Small intestine (tissue), 16 donors: ENCODE data around the gene RBPMS2. TPM values are rescaled to one million over a fixed set of nuclear protein-coding genes. Genes with fewer than 3 reads are reported as not detected.
"Not testable (repeated sequence)": the region's sequence is repeated elsewhere in the genome, so short reads cannot be mapped to it uniquely, and the experiment has no call there.

ENCODE experiments used
- DNase-seq, 2 donors: peaks; one replicate each; pipeline versions ENCODE4 v3.0.0 to v3.0.0-alpha.2; 2013
- FAIRE-seq: peaks from 2 replicates; lab custom pipeline; 2012; peaks lifted over from hg19 to GRCh38; lab: Jason Lieb, UNC
- H3K27ac ChIP-seq, 3 donors: one replicate each; pipeline ENCODE4 v1.5.1; 2013; ENCODE audit warnings: low read length in 2 of 3, mild to moderate bottlenecking in 2 of 3, control low read depth in 1 of 3, inconsistent platforms in 1 of 3, low read depth in 1 of 3, moderate library complexity in 1 of 3
- H3K27me3 ChIP-seq, 3 donors: one replicate each; pipeline ENCODE4 v1.6.1; 2013; ENCODE audit warnings: low read length in 3 of 3, inconsistent platforms in 1 of 3; ENCODE audit not compliant: control insufficient read depth in 3 of 3, insufficient read depth in 3 of 3
- H3K36me3 ChIP-seq, 3 donors: one replicate each; pipeline ENCODE4 v1.6.1; 2013; ENCODE audit warnings: low read length in 3 of 3, inconsistent platforms in 1 of 3, low read depth in 1 of 3, mild to moderate bottlenecking in 1 of 3, moderate library complexity in 1 of 3; ENCODE audit not compliant: control insufficient read depth in 3 of 3, insufficient read depth in 2 of 3
- H3K4me1 ChIP-seq, 3 donors: one replicate each; pipeline ENCODE4 v1.6.1; 2013; ENCODE audit warnings: low read length in 2 of 3, inconsistent platforms in 1 of 3, low read depth in 1 of 3, mild to moderate bottlenecking in 1 of 3, moderate library complexity in 1 of 3; ENCODE audit not compliant: control insufficient read depth in 3 of 3, insufficient read depth in 2 of 3
- H3K4me3 ChIP-seq, 3 donors: one replicate each; pipeline ENCODE4 v1.5.1; 2013; ENCODE audit warnings: low read length in 3 of 3, control low read depth in 1 of 3, inconsistent platforms in 1 of 3, low read depth in 1 of 3, mild to moderate bottlenecking in 1 of 3, moderate library complexity in 1 of 3
- H3K9me3 ChIP-seq, 2 donors: one replicate each; pipeline ENCODE4 v1.6.1; 2013; ENCODE audit warnings: low read depth in 1 of 2, low read length in 1 of 2; ENCODE audit not compliant: control insufficient read depth in 2 of 2, insufficient read depth in 1 of 2
- WGBS, 3 donors: extraction: QIAGEN DNeasy Blood & Tissue Kit; methylation state at CpG; one replicate each; pipeline ENCODE4 v1.1.7; 2013; 5-methylcytosine and 5-hydroxymethylcytosine counted together
- long read RNA-seq, 10 donors: transcript quantifications; one replicate each; lab custom pipeline, GENCODE V29; 2026
- polyA plus RNA-seq, 4 donors: library from polyadenylated mRNA; stranded (reverse) in 3 of 4; unstranded in 1 of 4; fragments of 200-250 nt in 3 of 4; fragments of 120-200 nt in 1 of 4; gene quantifications; one replicate each; pipeline versions ENCODE4 v1.2.1 to v1.2.3, GENCODE V29; 2013
- donor health status: healthy with polysubstance abuse.
- donor health status: control.
- donor health status: control.
- donor health status: Bipolar disorder and iron deficiency.
- donor health status: healthy.

The RBPMS2 gene
- 1 to 10 TPM in 3 of 4 donors, not detected in 1; 1.6 to 5.1 (median 4.1) TPM for polyA plus RNA-seq
- long read RNA-seq, donor 1: 0 reads
- long read RNA-seq, donor 2, partial matches to known transcripts: 0 of 1 reads
- long read RNA-seq, donor 2, other reads (novel, unspliced or antisense): 0 of 1 reads
- long read RNA-seq, donor 3: 0 reads
- long read RNA-seq, donor 4: 0 reads
- long read RNA-seq, donor 5: 0 reads
- long read RNA-seq, donor 6, partial matches to known transcripts: 0 of 1 reads
- long read RNA-seq, donor 6, other reads (novel, unspliced or antisense): 0 of 1 reads
- long read RNA-seq, donor 7, transcript RBPMS2-201 (8 exons, 2,008 nt): major isoform, 50 of 97 reads
- long read RNA-seq, donor 7, partial matches to known transcripts: 47 of 97 reads
- long read RNA-seq, donor 7, other reads (novel, unspliced or antisense): 0 of 97 reads
- long read RNA-seq, donor 8: 0 reads
- long read RNA-seq, donor 9: 0 reads
- long read RNA-seq, donor 10, partial matches to known transcripts: 0 of 2 reads
- long read RNA-seq, donor 10, other reads (novel, unspliced or antisense): 0 of 2 reads

GRCh38 chr15:64775551-64776401, at the start of gene RBPMS2:
RBPMS2 (minus strand) TSS chr15:64775589; CDS start chr15:64775319, 270 bp downstream.
- peak within 1 kb of the TSS; percentile 44 to 67 (median 61) for H3K4me3 ChIP-seq
- FAIRE-seq: no peak
- peaks cover 6 to 47% (median 8%) of the 10 kb centered on the region in 3 donors for H3K27me3 ChIP-seq
- H3K27ac ChIP-seq: peak within 1 kb of the TSS in 1 of 3 donors; percentile 77
- no peaks in the 10 kb centered on the region for H3K36me3 ChIP-seq
- H3K9me3 ChIP-seq: no peaks in the 10 kb centered on the region
- peak in 1 of 2 donors; percentile 35 for DNase-seq
- 1 to 3% (median 3%) methylated on average over 40 to 85 of the region's 90 CpGs for WGBS, 3 donors
- H3K4me1 ChIP-seq: peaks cover 0 to 8% (median 0%) of the 10 kb centered on the region in 3 donors

DNA sequence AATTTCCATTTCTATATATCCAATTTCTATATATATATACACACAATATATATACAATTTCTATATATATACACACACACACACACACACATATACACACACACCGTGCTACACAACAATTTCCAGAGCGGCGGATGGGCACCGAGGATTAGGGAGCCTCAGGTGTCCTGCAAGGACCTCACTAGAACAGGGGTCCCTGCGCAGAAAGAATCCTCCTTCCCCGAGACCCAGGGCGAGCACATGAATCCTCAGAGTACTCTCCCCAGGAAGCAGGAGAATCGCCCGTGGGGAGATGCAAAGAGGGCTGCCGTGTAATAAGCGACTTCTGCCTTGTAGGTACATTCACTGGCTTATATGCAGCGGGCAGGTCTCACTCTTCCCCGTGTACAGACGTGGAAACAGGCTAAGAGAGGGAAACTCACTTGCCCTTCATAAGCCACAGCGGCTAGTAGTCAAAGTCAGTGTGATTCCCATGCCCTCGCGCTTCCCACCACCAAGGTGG, 49.6 kb upstream of the RBPMS2 start:
- FAIRE-seq: no peak
- Histone ChIP-seq H3K4me1 (peaks cover 0 to 17% (median 0%) of the 10 kb centered on the region in 3 donors), H3K4me3 (peak overlapping the region; percentile 19 to 51 (median 38)), H3K9me3 (no peaks in the 10 kb centered on the region), H3K27ac (no peak overlapping the region), H3K27me3 (peaks cover 0 to 19% (median 0%) of the 10 kb centered on the region in 3 donors), H3K36me3 (peaks cover 0 to 14% (median 0%) of the 10 kb centered on the region in 3 donors)
- 0 to 2% (median 1%) methylated on average over 17 of the region's 17 CpGs for WGBS, 3 donors
- no peak for DNase-seq

- Histone ChIP-seq H3K4me3 (no peak overlapping the region), H3K9me3 (no peaks in the 10 kb centered on the region), H3K36me3 (peaks cover 0 to 37% (median 0%) of the 10 kb centered on the region in 3 donors), H3K27me3 (no peaks in the 10 kb centered on the region), H3K27ac (no peak overlapping the region), H3K4me1 (peaks cover 0 to 7% (median 0%) of the 10 kb centered on the region in 3 donors)
- FAIRE-seq (no peak), DNase-seq (peak in 1 of 2 donors; percentile 48)
- 39 to 81% (median 61%) methylated on average over 9 to 13 of the region's 13 CpGs for WGBS, 3 donors
These were observed 41.1 kb upstream of the RBPMS2 start for GRCh38 chr15:64816452-64816851.

DNA sequence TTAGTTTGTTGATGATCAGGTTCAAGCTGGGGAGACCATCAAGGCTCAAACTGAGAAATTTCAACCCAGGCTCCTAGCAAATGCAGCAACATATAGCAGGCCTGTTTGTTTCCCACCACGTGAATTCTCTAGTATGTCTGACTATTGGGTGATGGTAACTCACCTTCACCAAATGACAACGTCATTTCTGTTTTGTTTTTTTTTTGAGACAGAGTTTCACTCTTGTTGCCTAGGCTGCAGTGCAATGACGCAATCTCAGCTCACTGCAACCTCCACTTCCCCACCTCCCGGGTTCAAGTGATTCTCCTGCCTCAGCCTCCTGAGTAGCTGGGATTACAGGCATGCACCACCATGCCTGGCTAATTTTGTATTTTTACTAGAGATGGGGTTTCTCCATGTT, 39.6 kb upstream of the RBPMS2 start:
- not testable (repeated sequence) for H3K4me1 ChIP-seq, H3K27me3 ChIP-seq, H3K4me3 ChIP-seq, DNase-seq, H3K27ac ChIP-seq, FAIRE-seq, H3K9me3 ChIP-seq
- WGBS, 3 donors: 70 to 79% (median 71%) methylated on average over 4 of the region's 4 CpGs
- H3K36me3 ChIP-seq: peaks cover 0 to 26% (median 0%) of the 10 kb centered on the region in 3 donors

DNA sequence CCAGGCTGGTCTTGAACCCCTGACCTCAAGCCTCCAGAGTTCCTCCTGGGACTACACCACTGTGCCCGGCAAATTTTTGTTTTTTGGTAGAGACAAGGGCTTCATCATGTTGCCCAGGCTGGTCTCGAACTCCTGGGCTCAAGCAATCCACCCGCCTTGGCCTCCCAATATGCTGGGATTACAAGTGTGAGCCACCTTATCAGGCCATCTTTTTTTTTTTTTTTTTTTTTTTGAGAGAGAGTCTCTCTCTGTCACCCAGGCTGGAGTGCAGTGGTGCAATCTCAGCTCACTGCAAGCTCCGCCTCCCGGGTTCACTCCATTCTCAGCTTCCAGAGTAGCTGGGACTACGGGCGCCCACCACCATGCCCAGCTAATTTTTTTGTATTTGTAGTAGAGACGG, 38.9 kb upstream of the RBPMS2 start:
- 91 to 95% (median 94%) methylated on average over 8 of the region's 8 CpGs for WGBS, 3 donors
- not testable (repeated sequence) for FAIRE-seq, H3K27ac ChIP-seq, H3K27me3 ChIP-seq, DNase-seq, H3K4me1 ChIP-seq, H3K4me3 ChIP-seq, H3K9me3 ChIP-seq
- peaks cover 0 to 19% (median 0%) of the 10 kb centered on the region in 3 donors for H3K36me3 ChIP-seq

DNA sequence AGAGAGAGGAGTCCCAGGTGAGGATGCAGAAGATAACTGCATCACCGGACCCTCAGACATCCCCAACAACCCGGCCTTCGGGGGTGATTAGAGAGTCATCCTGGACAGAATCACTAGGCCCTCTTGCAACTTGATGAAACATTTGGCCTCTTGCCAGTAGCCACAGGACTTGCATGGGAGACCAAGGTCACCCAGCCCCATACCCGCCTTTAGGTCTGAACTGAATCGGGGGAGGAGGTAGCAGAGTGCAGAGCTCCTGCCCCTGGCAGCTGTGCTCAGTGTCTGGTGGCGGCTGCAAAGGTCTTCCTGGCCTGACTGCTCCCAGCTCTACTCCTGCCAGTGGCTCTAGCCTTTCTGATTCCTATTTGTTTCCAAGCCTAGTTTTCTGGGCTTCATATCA, 37.7 kb upstream of the RBPMS2 start:
- H3K4me1 ChIP-seq: peaks cover 0 to 7% (median 0%) of the 10 kb centered on the region in 3 donors
- peaks cover 0 to 12% (median 0%) of the 10 kb centered on the region in 3 donors for H3K36me3 ChIP-seq
- no peak overlapping the region for H3K4me3 ChIP-seq
- WGBS, 3 donors: 57 to 72% (median 61%) methylated on average over 6 of the region's 6 CpGs
- H3K27me3 ChIP-seq: no peaks in the 10 kb centered on the region
- FAIRE-seq: no peak
- DNase-seq: no peak
- H3K27ac ChIP-seq: no peak overlapping the region
- no peaks in the 10 kb centered on the region for H3K9me3 ChIP-seq

DNA sequence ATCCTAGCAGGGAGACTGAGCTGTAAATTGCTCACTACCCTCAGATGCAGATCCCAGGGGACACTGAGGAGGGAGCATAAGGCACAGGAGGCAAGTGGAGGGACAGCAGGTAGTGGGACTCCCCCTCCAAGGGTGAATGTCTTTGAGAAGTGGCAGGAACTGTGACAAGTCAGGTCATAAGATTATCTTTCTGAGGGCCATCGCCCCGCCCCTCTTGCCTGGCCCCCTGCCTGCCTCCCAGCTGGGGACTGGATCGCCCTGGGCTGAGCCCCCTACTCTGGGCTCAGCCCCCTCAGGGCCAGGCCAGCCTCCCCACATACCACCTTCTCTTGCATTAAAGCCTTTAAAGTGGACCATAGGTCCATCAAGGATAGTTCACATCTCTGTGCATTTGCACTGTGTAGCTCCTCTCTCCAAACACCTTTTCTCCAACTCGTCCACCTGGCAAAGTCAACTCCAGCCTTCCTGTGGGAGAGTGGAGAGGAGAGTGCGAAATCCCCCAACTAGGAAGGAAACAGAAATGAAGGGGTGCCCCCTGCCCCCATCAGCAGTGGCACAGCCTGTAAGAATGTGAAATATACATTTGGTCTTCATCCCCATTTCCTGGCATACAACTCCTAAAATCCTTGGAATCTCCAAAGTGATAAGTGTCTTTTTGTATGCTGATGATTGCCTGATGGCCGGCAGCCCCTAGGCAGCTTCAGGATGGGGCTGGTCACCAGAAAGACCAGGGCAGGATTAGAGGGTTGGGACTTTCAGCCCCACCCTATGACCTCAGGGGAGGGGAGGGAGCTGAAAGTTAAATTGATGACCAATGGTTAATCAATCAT, 35.3 kb upstream of the RBPMS2 start:
- Histone ChIP-seq H3K4me1 (no peaks in the 10 kb centered on the region), H3K27me3 (no peaks in the 10 kb centered on the region), H3K4me3 (no peak overlapping the region), H3K9me3 (no peaks in the 10 kb centered on the region), H3K36me3 (no peaks in the 10 kb centered on the region), H3K27ac (no peak overlapping the region)
- DNase-seq (no peak), FAIRE-seq (no peak)
- WGBS, 3 donors: 72 to 80% (median 73%) methylated on average over 6 of the region's 6 CpGs
